Panc1 (cell line): ENCODE data around the gene POC1B. TPM values are rescaled to one million over a fixed set of nuclear protein-coding genes. Genes with fewer than 3 reads are reported as not detected.

Experiments used
- ATAC-seq: fragments of 200-7000 bp; cut with Tn5 transposase; 2 replicates; pipeline ENCODE4 v1.9.1; 2020; ENCODE audit warnings: mild to moderate bottlenecking, moderate library complexity
- BruUV-seq: library from RNA; stranded (reverse); fragments of 400-500 nt; replicated peaks from 2 replicates; lab custom pipeline; 2021; lab: Mats Ljungman, UMichigan
- CTCF ChIA-PET: fragments of 300-600 bp; sonication (Branson Sonifier 250); formaldehyde crosslinking; loops from one replicate; lab custom pipeline; 2022; ENCODE audit warnings: antibody characterized with exemption; lab: Charles Lee
- POLR2A ChIA-PET: fragments of 300-600 bp; sonication (Branson Sonifier 250); formaldehyde crosslinking; loops from one replicate; lab custom pipeline; 2022; ENCODE audit warnings: antibody characterized with exemption; lab: Charles Lee
- DNase-seq: peaks from one replicate; pipeline ENCODE4 v3.0.0-alpha.2; 2010; ENCODE audit warnings: low read depth, low spot score
- H3K27ac ChIP-seq: 2 replicates; pipeline ENCODE4 v1.5.1; 2011; ENCODE audit warnings: mild to moderate bottlenecking, low read length, inconsistent platforms
- H3K27me3 ChIP-seq: fragments of 200-500 bp; sonication (Bioruptor generic); 2 replicates; pipeline ENCODE4 v1.6.0; 2014; ENCODE audit warnings: low read length, inconsistent platforms; ENCODE audit not compliant: control insufficient read depth, insufficient read depth
- H3K36me3 ChIP-seq: fragments of 200-500 bp; sonication (Bioruptor generic); 2 replicates; pipeline ENCODE4 v1.5.1; 2014; ENCODE audit warnings: inconsistent platforms, mild to moderate bottlenecking, low read length, moderate library complexity; ENCODE audit not compliant: control insufficient read depth, insufficient read depth
- H3K4me1 ChIP-seq: 2 replicates; pipeline ENCODE4 v1.5.1; 2011; ENCODE audit warnings: inconsistent platforms, mild to moderate bottlenecking, low read length, moderate library complexity; ENCODE audit not compliant: control insufficient read depth, insufficient read depth
- H3K4me3 ChIP-seq, 2 experiments: 2 replicates each; pipeline ENCODE4 v1.5.1; 2011 to 2012; ENCODE audit warnings: low read depth in 2 of 2, low read length in 2 of 2, mild to moderate bottlenecking in 2 of 2, inconsistent platforms in 1 of 2, moderate library complexity in 1 of 2
- H3K9me3 ChIP-seq: fragments of 200-500 bp; sonication (Bioruptor generic); 2 replicates; pipeline ENCODE4 v1.5.1; 2014; ENCODE audit warnings: low read depth, mild to moderate bottlenecking, inconsistent platforms, low read length, moderate library complexity; ENCODE audit not compliant: control insufficient read depth, insufficient read depth
- POLR2AphosphoS5 ChIP-seq: IDR thresholded peaks from 2 replicates; pipeline ENCODE4 v1.6.1; 2012; ENCODE audit warnings: mild to moderate bottlenecking, low read depth, low read length, moderate library complexity
- SIN3A ChIP-seq: IDR thresholded peaks from 2 replicates; pipeline ENCODE4 v1.6.1; 2012; ENCODE audit warnings: low read depth, mild to moderate bottlenecking, low read length, moderate library complexity, borderline replicate concordance; ENCODE audit not compliant: insufficient read depth
- TCF7L2 ChIP-seq: IDR thresholded peaks from 2 replicates; pipeline ENCODE4 v1.6.1; 2011; ENCODE audit warnings: mild to moderate bottlenecking, low read depth, low read length, inconsistent platforms
- in situ Hi-C: cut with HindIII; loops from 2 replicates; pipeline ENCODE4 v1.10.0; 2016; ENCODE audit warnings: low sequenced_read_pairs, low pct_unique_long_range_greater_than_20kb
- intact Hi-C: fragments of 100-400 bp; cut with micrococcal nuclease; formaldehyde crosslinking; loops from one replicate; pipeline ENCODE4 v1.10.0; 2022; ENCODE audit not compliant: unreplicated experiment
- total RNA-seq: library from RNA; stranded (reverse); gene quantifications from one replicate; pipeline ENCODE4 v1.2.1, GENCODE V29; 2021; ENCODE audit not compliant: unreplicated experiment
- TF ChIP-seq, protein P1 (sequence below), 2 experiments: IDR thresholded peaks; 2 replicates each; pipeline ENCODE4 v1.6.1; 2011 to 2012; ENCODE audit warnings: low read depth in 2 of 2, control low read depth in 1 of 2, low read length in 1 of 2, mild to moderate bottlenecking in 1 of 2, moderate library complexity in 1 of 2; ENCODE audit not compliant: insufficient read depth in 1 of 2
- TF ChIP-seq, protein P2 (sequence below): fragments of 450-650 bp; IDR thresholded peaks from 2 replicates; pipeline ENCODE4 v1.5.1; 2017; ENCODE audit warnings: mild to moderate bottlenecking

Gene POC1B
- total RNA-seq, 1 experiment from 2014 or later = 7.3 TPM

DNA sequence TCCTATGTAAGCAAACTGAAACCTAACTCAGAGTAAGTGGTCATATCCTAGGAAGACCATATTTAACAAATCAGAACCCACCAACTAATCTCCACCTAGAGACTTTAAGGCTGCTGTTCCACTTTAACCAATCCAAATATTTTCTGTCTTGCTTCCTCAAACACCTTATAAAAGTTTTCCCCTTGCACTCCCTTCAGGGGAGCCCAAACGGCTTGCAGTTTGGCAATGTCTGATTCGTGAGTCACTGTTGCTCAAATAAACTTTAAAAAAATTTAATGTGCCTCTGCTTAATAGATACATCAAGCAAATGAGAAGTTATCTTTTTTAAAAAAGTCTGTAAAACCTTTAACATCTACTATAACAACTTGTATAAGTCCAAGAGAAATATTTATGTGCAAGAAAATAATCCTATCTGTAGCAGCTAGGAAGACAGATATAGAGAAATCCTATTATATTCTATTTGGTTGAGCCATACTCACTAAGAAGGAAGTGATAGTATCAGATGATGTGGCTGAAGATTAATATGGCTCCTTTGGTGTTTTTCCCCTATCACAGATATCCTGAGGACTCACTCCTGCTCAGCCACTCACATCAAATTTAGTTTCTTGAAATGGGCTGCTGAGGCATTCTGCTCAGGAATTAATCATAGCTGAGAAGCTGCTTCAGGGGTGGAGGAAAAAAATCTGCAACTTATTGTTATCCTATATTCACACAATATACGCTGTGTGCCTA is 108.4 kb downstream of the POC1B start:
- BruUV-seq = no TSS peak
- CTCF ChIA-PET = no interaction called here
- POLR2A ChIA-PET = no interaction called here
- in situ Hi-C loops = no loop called here
- ATAC-seq = no peak
- intact Hi-C loops = no loop called here
- H3K4me3 ChIP-seq = no peak overlapping the region
- no peaks in the 10 kb centered on the region for H3K9me3 ChIP-seq
- DNase-seq = no peak
- TF ChIP-seq, protein P1, sequence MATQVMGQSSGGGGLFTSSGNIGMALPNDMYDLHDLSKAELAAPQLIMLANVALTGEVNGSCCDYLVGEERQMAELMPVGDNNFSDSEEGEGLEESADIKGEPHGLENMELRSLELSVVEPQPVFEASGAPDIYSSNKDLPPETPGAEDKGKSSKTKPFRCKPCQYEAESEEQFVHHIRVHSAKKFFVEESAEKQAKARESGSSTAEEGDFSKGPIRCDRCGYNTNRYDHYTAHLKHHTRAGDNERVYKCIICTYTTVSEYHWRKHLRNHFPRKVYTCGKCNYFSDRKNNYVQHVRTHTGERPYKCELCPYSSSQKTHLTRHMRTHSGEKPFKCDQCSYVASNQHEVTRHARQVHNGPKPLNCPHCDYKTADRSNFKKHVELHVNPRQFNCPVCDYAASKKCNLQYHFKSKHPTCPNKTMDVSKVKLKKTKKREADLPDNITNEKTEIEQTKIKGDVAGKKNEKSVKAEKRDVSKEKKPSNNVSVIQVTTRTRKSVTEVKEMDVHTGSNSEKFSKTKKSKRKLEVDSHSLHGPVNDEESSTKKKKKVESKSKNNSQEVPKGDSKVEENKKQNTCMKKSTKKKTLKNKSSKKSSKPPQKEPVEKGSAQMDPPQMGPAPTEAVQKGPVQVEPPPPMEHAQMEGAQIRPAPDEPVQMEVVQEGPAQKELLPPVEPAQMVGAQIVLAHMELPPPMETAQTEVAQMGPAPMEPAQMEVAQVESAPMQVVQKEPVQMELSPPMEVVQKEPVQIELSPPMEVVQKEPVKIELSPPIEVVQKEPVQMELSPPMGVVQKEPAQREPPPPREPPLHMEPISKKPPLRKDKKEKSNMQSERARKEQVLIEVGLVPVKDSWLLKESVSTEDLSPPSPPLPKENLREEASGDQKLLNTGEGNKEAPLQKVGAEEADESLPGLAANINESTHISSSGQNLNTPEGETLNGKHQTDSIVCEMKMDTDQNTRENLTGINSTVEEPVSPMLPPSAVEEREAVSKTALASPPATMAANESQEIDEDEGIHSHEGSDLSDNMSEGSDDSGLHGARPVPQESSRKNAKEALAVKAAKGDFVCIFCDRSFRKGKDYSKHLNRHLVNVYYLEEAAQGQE (IDR thresholded peaks at IDR 0.05; ENCODE audit: insufficient read depth in 1 of 2, low read depth in 2 of 2, low read length in 1 of 2) = no peak
- TF ChIP-seq TCF7L2 = no peak
- TF ChIP-seq, protein P2, sequence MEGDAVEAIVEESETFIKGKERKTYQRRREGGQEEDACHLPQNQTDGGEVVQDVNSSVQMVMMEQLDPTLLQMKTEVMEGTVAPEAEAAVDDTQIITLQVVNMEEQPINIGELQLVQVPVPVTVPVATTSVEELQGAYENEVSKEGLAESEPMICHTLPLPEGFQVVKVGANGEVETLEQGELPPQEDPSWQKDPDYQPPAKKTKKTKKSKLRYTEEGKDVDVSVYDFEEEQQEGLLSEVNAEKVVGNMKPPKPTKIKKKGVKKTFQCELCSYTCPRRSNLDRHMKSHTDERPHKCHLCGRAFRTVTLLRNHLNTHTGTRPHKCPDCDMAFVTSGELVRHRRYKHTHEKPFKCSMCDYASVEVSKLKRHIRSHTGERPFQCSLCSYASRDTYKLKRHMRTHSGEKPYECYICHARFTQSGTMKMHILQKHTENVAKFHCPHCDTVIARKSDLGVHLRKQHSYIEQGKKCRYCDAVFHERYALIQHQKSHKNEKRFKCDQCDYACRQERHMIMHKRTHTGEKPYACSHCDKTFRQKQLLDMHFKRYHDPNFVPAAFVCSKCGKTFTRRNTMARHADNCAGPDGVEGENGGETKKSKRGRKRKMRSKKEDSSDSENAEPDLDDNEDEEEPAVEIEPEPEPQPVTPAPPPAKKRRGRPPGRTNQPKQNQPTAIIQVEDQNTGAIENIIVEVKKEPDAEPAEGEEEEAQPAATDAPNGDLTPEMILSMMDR = no peak
- H3K4me1 ChIP-seq = no peaks in the 10 kb centered on the region
- H3K36me3 ChIP-seq = no peaks in the 10 kb centered on the region
- H3K27me3 ChIP-seq = no peaks in the 10 kb centered on the region
- no peak overlapping the region for H3K27ac ChIP-seq

DNA sequence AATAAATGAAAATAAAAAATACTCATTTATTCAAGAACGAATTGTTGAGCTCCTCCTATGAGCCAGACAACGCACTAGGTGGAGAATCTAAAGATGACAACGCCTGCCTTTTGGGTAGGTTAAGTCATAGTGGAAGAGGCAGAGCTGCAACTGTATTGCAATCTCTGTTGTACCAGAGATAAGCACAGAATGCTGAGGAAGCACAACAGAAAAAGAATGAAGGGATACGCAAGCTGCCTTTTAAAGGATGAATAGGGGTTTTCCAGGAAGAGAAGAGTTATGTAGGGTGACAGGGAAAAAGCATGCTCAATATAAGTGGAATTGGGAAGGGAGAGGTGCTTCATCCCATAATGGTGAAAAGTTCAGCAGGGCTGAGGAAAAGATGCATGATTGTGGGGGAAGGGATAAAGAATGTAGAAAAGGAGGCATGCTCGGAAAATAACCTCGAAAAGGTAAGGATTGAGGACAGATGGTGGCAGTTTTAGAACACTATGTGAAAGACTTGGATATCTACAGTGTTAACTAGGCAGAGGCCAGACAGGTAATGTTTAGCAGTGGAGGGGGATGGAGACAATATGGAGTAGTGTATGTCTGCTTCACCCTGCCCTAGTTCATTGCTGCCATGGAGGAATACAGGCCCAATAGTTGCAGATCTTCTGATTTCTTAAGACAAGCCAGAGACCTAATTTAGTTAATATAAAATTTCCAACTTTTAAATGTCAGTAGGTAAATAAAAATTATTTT is 109.6 kb downstream of the POC1B start:
- TF ChIP-seq SIN3A (no peak), POLR2AphosphoS5 (no peak), TCF7L2 (no peak)
- TF ChIP-seq, protein P2 = no peak
- TF ChIP-seq, protein P1 (IDR thresholded peaks at IDR 0.05; ENCODE audit: insufficient read depth in 1 of 2, low read depth in 2 of 2, low read length in 1 of 2) = no peak
- in situ Hi-C loops = no loop called here
- POLR2A ChIA-PET = no interaction called here
- ATAC-seq = no peak
- no peak for DNase-seq
- intact Hi-C loops = no loop called here
- Histone ChIP-seq H3K27me3 (no peaks in the 10 kb centered on the region), H3K4me1 (no peaks in the 10 kb centered on the region), H3K27ac (no peak overlapping the region), H3K9me3 (no peaks in the 10 kb centered on the region), H3K36me3 (no peaks in the 10 kb centered on the region), H3K4me3 (no peak overlapping the region)
- CTCF ChIA-PET = no interaction called here
- no TSS peak for BruUV-seq
